ENCODE results near the gene TMPRSS2. TPM values are rescaled to one million over a fixed set of nuclear protein-coding genes. Genes with fewer than 3 reads are reported as not detected.

The TMPRSS2 gene
- total and polyA plus RNA-seq, 2 donors (not counting 3 experiments of a cell fraction or from before 2014, with no cell fraction given): not detected

DNA sequence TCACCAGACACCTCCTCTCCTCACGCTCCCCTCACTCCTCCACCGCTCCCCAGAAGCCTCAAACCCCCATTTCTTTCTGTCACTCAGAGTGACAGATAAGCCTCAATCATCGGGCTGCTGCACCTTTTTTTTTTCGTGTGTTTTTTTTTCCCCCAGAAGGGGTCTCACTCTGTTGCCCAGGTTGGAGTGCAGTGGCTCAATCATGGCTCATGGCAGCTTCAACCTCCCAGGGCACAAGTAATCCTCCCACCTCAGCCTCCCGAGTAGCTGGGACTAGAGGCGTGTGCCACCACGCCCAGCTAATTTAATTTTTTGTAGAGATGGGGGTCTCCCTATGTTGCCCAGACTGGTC lies 1.2 kb upstream of the TMPRSS2 start:
- no peaks in the 10 kb centered on the region for H3K9me3 ChIP-seq (replicated peaks; ENCODE audit: control insufficient read depth, insufficient read depth, low read length)
- BruUV-seq (replicated peaks): no TSS peak
- no peak for FAIRE-seq
- dilution Hi-C loops (cut with MboI; ENCODE audit: extremely low pct_ligation_motif_present, low sequenced_read_pairs): no loop called here
- no peak for DNase-seq (ENCODE audit: low read depth, low spot score)
- H3K27me3 ChIP-seq (ENCODE audit: control insufficient read depth in 2 of 2, insufficient read depth in 2 of 2, low read length in 2 of 2): peaks cover 23 to 33% of the 10 kb centered on the region in 2 experiments
- intact Hi-C loops (cut with micrococcal nuclease): no loop called here
- H3K9ac ChIP-seq (replicated peaks; ENCODE audit: extremely low read depth, insufficient read depth, low read length): no peak overlapping the region
- no peak overlapping the region for H3K27ac ChIP-seq (ENCODE audit: insufficient read depth, low read depth, low read length)
- CTCF ChIA-PET: interaction anchor here (0.6 kb wide), 1 partner anchor 250 kb away, joined by 4 read pairs; no protein-coding TSS in a partner anchor
- no peaks in the 10 kb centered on the region for H3K79me2 ChIP-seq (ENCODE audit: control insufficient read depth, insufficient read depth, low read length)
- no peaks in the 10 kb centered on the region for H3K9me1 ChIP-seq (replicated peaks; ENCODE audit: control insufficient read depth, extremely low read depth, insufficient read depth, low read length)
- H3K4me2 ChIP-seq (ENCODE audit: insufficient read depth, low read length): no peak overlapping the region
- no peaks in the 10 kb centered on the region for H3K4me1 ChIP-seq (ENCODE audit: control insufficient read depth, extremely low read depth, insufficient read depth, low read length)
- no peaks in the 10 kb centered on the region for H3K36me3 ChIP-seq (ENCODE audit: control insufficient read depth in 2 of 2, extremely low read depth in 1 of 2, insufficient read depth in 2 of 2, low read length in 2 of 2)
- no peak overlapping the region for H2AFZ ChIP-seq (ENCODE audit: low read depth, low read length)
- no peaks in the 10 kb centered on the region for H4K20me1 ChIP-seq (replicated peaks; ENCODE audit: control insufficient read depth, extremely low read depth, insufficient read depth, low read length)
- TF ChIP-seq JUN (IDR thresholded peaks at IDR 0.05; ENCODE audit: borderline replicate concordance, insufficient read depth, insufficient read length, low read depth) (no peak), FOS (IDR thresholded peaks at IDR 0.05; ENCODE audit: borderline replicate concordance, insufficient read depth, low read length) (no peak), GATA2 (IDR thresholded peaks at IDR 0.05; ENCODE audit: insufficient read depth, insufficient read length, low read depth, low read length) (no peak), MYC (IDR thresholded peaks at IDR 0.05; ENCODE audit: low read depth, low read length) (no peak), EZH2 (IDR thresholded peaks at IDR 0.05; ENCODE audit: borderline replicate concordance, low read depth, low read length, severe bottlenecking) (no peak), POLR2A (IDR thresholded peaks at IDR 0.05; ENCODE audit: low read depth, low read length) (no peak), POLR2AphosphoS5 (IDR thresholded peaks at IDR 0.05; ENCODE audit: insufficient read depth, low read depth, low read length) (no peak)
- TF ChIP-seq, protein P1, sequence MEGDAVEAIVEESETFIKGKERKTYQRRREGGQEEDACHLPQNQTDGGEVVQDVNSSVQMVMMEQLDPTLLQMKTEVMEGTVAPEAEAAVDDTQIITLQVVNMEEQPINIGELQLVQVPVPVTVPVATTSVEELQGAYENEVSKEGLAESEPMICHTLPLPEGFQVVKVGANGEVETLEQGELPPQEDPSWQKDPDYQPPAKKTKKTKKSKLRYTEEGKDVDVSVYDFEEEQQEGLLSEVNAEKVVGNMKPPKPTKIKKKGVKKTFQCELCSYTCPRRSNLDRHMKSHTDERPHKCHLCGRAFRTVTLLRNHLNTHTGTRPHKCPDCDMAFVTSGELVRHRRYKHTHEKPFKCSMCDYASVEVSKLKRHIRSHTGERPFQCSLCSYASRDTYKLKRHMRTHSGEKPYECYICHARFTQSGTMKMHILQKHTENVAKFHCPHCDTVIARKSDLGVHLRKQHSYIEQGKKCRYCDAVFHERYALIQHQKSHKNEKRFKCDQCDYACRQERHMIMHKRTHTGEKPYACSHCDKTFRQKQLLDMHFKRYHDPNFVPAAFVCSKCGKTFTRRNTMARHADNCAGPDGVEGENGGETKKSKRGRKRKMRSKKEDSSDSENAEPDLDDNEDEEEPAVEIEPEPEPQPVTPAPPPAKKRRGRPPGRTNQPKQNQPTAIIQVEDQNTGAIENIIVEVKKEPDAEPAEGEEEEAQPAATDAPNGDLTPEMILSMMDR (IDR thresholded peaks at IDR 0.05; ENCODE audit: extremely low read depth in 1 of 2, insufficient read depth in 1 of 2, low read depth in 1 of 2, low read length in 2 of 2): no peak
- TF ChIP-seq, protein P2, sequence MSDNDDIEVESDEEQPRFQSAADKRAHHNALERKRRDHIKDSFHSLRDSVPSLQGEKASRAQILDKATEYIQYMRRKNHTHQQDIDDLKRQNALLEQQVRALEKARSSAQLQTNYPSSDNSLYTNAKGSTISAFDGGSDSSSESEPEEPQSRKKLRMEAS (IDR thresholded peaks at IDR 0.05; ENCODE audit: insufficient read depth, insufficient read length): no peak
- POLR2A ChIA-PET: no interaction called here
- H3K4me3 ChIP-seq (replicated peaks in 1 of 3; ENCODE audit: insufficient read depth in 1 of 3, low read depth in 1 of 3, low read length in 3 of 3): no peak overlapping the region

Data from endothelial cell of umbilical vein (primary cell).